ENCODE measurements around the gene PALD1. TPM values are rescaled to one million over a fixed set of nuclear protein-coding genes. Genes with fewer than 3 reads are reported as not detected.

The PALD1 gene
- total and polyA plus RNA-seq, 2 experiments from 2014 or later, result 11.9 to 58.2 TPM

DNA sequence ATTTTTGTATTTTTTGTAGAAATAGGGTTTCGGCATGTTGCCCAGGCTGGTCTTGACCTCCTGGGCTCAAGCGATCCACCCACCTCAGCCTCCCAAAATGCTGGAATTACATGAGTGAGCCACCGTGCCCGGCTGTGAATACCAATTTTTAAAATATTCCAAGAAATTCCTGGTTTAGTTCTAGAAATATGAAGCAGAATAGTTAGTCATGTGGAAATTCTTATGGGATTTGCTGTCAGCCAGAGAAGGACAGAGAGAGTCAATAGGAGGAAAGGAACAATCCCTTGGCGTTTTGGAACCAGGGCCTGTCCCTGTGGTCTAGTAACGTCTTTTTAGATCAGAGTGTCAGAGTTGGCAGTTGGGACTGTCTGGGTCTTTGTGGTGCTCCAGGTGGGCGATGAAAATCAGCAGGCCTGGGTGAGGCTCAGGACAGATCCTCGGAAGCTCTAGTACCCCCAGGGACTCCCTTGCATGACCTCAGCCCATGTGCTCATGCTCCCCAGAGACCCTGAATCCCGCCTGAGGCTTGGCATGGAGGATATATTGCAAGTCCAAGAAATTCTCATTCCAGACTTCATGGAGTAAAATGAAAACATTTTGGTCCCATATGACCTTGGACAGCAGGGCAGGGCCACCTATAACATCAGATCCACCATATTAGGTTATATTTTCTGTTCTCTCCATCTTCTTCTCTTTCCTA lies 44.8 kb upstream of the PALD1 start (continued):
- TF ChIP-seq, protein P1, sequence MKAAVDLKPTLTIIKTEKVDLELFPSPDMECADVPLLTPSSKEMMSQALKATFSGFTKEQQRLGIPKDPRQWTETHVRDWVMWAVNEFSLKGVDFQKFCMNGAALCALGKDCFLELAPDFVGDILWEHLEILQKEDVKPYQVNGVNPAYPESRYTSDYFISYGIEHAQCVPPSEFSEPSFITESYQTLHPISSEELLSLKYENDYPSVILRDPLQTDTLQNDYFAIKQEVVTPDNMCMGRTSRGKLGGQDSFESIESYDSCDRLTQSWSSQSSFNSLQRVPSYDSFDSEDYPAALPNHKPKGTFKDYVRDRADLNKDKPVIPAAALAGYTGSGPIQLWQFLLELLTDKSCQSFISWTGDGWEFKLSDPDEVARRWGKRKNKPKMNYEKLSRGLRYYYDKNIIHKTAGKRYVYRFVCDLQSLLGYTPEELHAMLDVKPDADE (IDR thresholded peaks at IDR 0.05), result no peak
- TF ChIP-seq EZH2phosphoT487 (IDR thresholded peaks at IDR 0.05; ENCODE audit: unreplicated experiment) (no peak), ZNF114 (CRISPR knock-in tag; IDR thresholded peaks at IDR 0.05) (no peak)
- TF ChIP-seq, protein P2, sequence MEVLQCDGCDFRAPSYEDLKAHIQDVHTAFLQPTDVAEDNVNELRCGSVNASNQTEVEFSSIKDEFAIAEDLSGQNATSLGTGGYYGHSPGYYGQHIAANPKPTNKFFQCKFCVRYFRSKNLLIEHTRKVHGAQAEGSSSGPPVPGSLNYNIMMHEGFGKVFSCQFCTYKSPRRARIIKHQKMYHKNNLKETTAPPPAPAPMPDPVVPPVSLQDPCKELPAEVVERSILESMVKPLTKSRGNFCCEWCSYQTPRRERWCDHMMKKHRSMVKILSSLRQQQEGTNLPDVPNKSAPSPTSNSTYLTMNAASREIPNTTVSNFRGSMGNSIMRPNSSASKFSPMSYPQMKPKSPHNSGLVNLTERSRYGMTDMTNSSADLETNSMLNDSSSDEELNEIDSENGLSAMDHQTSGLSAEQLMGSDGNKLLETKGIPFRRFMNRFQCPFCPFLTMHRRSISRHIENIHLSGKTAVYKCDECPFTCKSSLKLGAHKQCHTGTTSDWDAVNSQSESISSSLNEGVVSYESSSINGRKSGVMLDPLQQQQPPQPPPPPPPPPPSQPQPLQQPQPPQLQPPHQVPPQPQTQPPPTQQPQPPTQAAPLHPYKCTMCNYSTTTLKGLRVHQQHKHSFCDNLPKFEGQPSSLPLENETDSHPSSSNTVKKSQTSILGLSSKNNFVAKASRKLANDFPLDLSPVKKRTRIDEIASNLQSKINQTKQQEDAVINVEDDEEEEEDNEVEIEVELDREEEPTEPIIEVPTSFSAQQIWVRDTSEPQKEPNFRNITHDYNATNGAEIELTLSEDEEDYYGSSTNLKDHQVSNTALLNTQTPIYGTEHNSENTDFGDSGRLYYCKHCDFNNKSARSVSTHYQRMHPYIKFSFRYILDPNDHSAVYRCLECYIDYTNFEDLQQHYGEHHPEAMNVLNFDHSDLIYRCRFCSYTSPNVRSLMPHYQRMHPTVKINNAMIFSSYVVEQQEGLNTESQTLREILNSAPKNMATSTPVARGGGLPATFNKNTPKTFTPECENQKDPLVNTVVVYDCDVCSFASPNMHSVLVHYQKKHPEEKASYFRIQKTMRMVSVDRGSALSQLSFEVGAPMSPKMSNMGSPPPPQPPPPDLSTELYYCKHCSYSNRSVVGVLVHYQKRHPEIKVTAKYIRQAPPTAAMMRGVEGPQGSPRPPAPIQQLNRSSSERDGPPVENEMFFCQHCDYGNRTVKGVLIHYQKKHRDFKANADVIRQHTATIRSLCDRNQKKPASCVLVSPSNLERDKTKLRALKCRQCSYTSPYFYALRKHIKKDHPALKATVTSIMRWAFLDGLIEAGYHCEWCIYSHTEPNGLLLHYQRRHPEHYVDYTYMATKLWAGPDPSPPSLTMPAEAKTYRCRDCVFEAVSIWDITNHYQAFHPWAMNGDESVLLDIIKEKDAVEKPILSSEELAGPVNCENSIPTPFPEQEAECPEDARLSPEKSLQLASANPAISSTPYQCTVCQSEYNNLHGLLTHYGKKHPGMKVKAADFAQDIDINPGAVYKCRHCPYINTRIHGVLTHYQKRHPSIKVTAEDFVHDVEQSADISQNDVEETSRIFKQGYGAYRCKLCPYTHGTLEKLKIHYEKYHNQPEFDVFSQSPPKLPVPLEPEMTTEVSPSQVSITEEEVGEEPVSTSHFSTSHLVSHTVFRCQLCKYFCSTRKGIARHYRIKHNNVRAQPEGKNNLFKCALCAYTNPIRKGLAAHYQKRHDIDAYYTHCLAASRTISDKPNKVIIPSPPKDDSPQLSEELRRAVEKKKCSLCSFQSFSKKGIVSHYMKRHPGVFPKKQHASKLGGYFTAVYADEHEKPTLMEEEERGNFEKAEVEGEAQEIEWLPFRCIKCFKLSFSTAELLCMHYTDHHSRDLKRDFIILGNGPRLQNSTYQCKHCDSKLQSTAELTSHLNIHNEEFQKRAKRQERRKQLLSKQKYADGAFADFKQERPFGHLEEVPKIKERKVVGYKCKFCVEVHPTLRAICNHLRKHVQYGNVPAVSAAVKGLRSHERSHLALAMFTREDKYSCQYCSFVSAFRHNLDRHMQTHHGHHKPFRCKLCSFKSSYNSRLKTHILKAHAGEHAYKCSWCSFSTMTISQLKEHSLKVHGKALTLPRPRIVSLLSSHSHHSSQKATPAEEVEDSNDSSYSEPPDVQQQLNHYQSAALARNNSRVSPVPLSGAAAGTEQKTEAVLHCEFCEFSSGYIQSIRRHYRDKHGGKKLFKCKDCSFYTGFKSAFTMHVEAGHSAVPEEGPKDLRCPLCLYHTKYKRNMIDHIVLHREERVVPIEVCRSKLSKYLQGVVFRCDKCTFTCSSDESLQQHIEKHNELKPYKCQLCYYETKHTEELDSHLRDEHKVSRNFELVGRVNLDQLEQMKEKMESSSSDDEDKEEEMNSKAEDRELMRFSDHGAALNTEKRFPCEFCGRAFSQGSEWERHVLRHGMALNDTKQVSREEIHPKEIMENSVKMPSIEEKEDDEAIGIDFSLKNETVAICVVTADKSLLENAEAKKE (CRISPR knock-in tag; IDR thresholded peaks at IDR 0.05), result no peak

DNA sequence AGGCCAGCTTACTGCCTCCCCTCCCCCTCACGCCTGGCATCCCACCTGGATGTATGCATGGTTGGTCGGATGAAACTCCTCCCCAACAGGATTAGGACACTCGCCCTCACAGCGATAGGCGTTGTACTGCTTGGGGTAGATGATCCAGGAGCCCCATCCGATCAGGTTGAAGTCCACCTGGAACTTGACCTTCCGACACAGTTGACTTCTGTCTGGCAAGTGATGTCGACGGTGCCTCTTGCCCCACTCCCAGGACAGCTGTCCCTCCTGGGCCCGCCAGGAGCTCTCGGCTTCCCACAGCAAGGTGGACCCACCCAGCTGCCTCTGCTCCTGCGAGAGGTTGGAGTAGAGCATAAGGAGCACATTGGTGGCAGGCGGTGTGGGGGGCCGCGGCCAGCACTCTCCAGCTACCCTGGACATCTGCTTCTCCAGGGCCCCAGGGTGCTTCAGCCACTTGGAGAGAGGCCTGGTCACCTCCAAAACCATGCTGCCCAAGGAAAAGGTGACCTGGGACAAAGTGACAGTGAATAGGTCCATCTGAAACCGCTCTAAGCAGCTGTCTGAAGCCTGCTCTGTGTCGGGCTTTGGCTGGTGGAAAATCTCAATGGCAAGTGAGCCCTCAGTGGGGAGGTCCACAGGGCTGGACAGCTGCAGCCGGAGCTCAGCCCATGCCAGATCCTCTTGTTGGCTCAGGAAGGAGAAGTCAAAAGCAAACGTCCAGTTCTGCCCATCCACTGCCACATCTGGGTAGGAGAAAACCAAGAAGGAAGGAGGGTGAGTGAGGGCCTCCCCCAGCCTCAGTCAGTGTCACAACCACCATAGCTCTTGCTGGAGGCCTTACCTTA lies 43.1 kb upstream of the PALD1 start:
- H2AFZ ChIP-seq, result no peak overlapping the region
- TF ChIP-seq EZH2 (IDR thresholded peaks at IDR 0.05; ENCODE audit: low read depth, unreplicated experiment), result no peak
- TF ChIP-seq, protein P2 (CRISPR knock-in tag; IDR thresholded peaks at IDR 0.05), result no peak

More for the DNA sequence above, 43.1 kb upstream of the PALD1 start:
- Mint-ChIP-seq H3K9me3 (no peaks in the 10 kb centered on the region), H3K4me1 (peaks cover 20% of the 10 kb centered on the region), H3K4me3 (no peak overlapping the region), H3K27me3 (ENCODE audit: insufficient read depth, low read depth, poor library complexity) (peaks cover 30% of the 10 kb centered on the region), H3K36me3 (ENCODE audit: low read depth) (peaks cover 10% of the 10 kb centered on the region), H3K27ac (no peak overlapping the region)
- Histone ChIP-seq H4K20me1 (replicated peaks; ENCODE audit: insufficient read depth) (peaks cover 17% of the 10 kb centered on the region; the same call in 1 of the 2 replicates), H3K4me3 (no peak overlapping the region), H3K36me3 (ENCODE audit: insufficient read depth) (peaks cover 5% of the 10 kb centered on the region; the same call in 1 of the 2 replicates), H3K4me1 (ENCODE audit: insufficient read depth) (peaks cover 22% of the 10 kb centered on the region), H3K27ac (ENCODE audit: low read depth) (no peak overlapping the region), H3K79me2 (replicated peaks; ENCODE audit: insufficient read depth) (peaks cover 59% of the 10 kb centered on the region), H3K4me2 (no peak overlapping the region), H3F3A (replicated peaks; ENCODE audit: low read depth) (peaks cover 6% of the 10 kb centered on the region; the same call in 1 of the 2 replicates), H3K27me3 (ENCODE audit: insufficient read depth) (peaks cover 13% of the 10 kb centered on the region), H3K9me2 (ENCODE audit: insufficient read depth) (no peaks in the 10 kb centered on the region)
- DNase-seq (ENCODE audit: low spot score) (no peak), ATAC-seq (no peak)
